Measurements from ENCODE around the gene PREX1. TPM values are rescaled to one million over a fixed set of nuclear protein-coding genes. Genes with fewer than 3 reads are reported as not detected.

PREX1 gene
- total and polyA plus RNA-seq, 2 of the 4 experiments (the other 2 are of a cell fraction): 0.67 to 0.72 TPM

- H4K8ac ChIP-seq (ENCODE audit: low read depth in 2 of 2, low read length in 2 of 2): no peak overlapping the region
- no peak overlapping the region for H2BK20ac ChIP-seq (ENCODE audit: low read depth, low read length)
- 90% methylated on average over 3 of the region's 12 CpGs; no CpG with 5 or more reads in 1 of the 2 experiments for WGBS, 2 experiments (ENCODE audit: extremely low coverage in 2 of 2, insufficient read length in 1 of 2)
- no peak overlapping the region for H3K14ac ChIP-seq (replicated peaks; ENCODE audit: low read depth, low read length)
- no peak overlapping the region for H2AFZ ChIP-seq (replicated peaks; ENCODE audit: low read length, poor library complexity)
- no peak overlapping the region for H3K4me2 ChIP-seq (ENCODE audit: low read depth, low read length)
- H3K4ac ChIP-seq (ENCODE audit: low read depth, low read length): no peak overlapping the region
- no peak overlapping the region for H2BK120ac ChIP-seq (ENCODE audit: low read depth, low read length)
- H3K18ac ChIP-seq (ENCODE audit: low read depth, low read length): no peak overlapping the region
- TF ChIP-seq, protein P1, sequence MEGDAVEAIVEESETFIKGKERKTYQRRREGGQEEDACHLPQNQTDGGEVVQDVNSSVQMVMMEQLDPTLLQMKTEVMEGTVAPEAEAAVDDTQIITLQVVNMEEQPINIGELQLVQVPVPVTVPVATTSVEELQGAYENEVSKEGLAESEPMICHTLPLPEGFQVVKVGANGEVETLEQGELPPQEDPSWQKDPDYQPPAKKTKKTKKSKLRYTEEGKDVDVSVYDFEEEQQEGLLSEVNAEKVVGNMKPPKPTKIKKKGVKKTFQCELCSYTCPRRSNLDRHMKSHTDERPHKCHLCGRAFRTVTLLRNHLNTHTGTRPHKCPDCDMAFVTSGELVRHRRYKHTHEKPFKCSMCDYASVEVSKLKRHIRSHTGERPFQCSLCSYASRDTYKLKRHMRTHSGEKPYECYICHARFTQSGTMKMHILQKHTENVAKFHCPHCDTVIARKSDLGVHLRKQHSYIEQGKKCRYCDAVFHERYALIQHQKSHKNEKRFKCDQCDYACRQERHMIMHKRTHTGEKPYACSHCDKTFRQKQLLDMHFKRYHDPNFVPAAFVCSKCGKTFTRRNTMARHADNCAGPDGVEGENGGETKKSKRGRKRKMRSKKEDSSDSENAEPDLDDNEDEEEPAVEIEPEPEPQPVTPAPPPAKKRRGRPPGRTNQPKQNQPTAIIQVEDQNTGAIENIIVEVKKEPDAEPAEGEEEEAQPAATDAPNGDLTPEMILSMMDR (conservative IDR thresholded peaks at IDR 0.05; ENCODE audit: low read depth, low read length): no peak
- TF ChIP-seq RFX5 (IDR thresholded peaks at IDR 0.05; ENCODE audit: low read depth, low read length): no peak
- no peak for TF ChIP-seq RAD21 (IDR thresholded peaks at IDR 0.05; ENCODE audit: low read length)
- TF ChIP-seq POLR2A (IDR thresholded peaks at IDR 0.05; ENCODE audit: low read depth, low read length): no peak
- CTCF ChIA-PET: no interaction called here
- H2AK5ac ChIP-seq (ENCODE audit: low read depth, low read length): no peak overlapping the region
- no peak overlapping the region for H3K27ac ChIP-seq (ENCODE audit: insufficient read depth, low read length)
- dilution Hi-C loops (cut with HindIII; ENCODE audit: low sequenced_read_pairs, unreplicated experiment) (no loop called here), intact Hi-C loops (cut with micrococcal nuclease) (no loop called here), in situ Hi-C loops (cut with MboI; ENCODE audit: low sequenced_read_pairs) (no loop called here)
- H2BK15ac ChIP-seq (ENCODE audit: low read depth, low read length): no peak overlapping the region
- no peaks in the 10 kb centered on the region for H3K9me1 ChIP-seq (ENCODE audit: insufficient read depth, low read length)
- no peak overlapping the region for H3K56ac ChIP-seq (ENCODE audit: extremely low read depth, insufficient read depth, low read length)
- no peaks in the 10 kb centered on the region for H3K36me3 ChIP-seq (ENCODE audit: control insufficient read depth, insufficient read depth, low read length)
- no TSS peak for BruUV-seq (replicated peaks)
- POLR2A ChIA-PET (ENCODE audit: unreplicated experiment): no interaction called here
- no peak overlapping the region for H4K91ac ChIP-seq (ENCODE audit: insufficient read depth, low read depth, low read length)
- no peak overlapping the region for H3K23ac ChIP-seq (ENCODE audit: low read depth, low read length)
- H3K27me3 ChIP-seq (ENCODE audit: control insufficient read depth, insufficient read depth, low read length): no peaks in the 10 kb centered on the region
- H3K4me3 ChIP-seq (ENCODE audit: insufficient read depth, low read depth, low read length): no peak overlapping the region
- no peaks in the 10 kb centered on the region for H3K4me1 ChIP-seq (ENCODE audit: control insufficient read depth, insufficient read depth, low read length)
- no peak overlapping the region for H3K9ac ChIP-seq (ENCODE audit: low read depth, low read length)
- H3K79me1 ChIP-seq (ENCODE audit: low read depth in 1 of 2, low read length in 2 of 2): no peaks in the 10 kb centered on the region
- DNase-seq: no peak
- H2AK9ac ChIP-seq (replicated peaks; ENCODE audit: low read depth, low read length, poor library complexity): no peak overlapping the region
- no peak overlapping the region for H2BK5ac ChIP-seq (ENCODE audit: low read depth, low read length, poor library complexity, severe bottlenecking)
- H4K20me1 ChIP-seq (ENCODE audit: insufficient read depth, low read length): no peaks in the 10 kb centered on the region
- ATAC-seq (ENCODE audit: low read depth): no peak
- 0 out of 2 replicates have a peak, but pooled peaks cover 3% of the 10 kb centered on the region for H3K9me3 ChIP-seq (ENCODE audit: control insufficient read depth, insufficient read depth, low read length)
- H4K5ac ChIP-seq (ENCODE audit: low read depth, low read length): no peak overlapping the region
Observed at GRCh38 chr20:48761023-48761785, 66.6 kb downstream of the PREX1 start.
